Stimulated activated memory B cell treated with anti-CD40 and anti-IgM and Interleukin-4, amounts not matched to agents 10 μg/mL and 1 μg/mL and 100 μg/mL, for 72 hours (primary cell): ENCODE data around the gene SNX11.
"Not testable (repeated sequence)": the region's sequence is repeated elsewhere in the genome, so short reads cannot be mapped to it uniquely, and the experiment has no call there.

Experiments
- ATAC-seq: fragments of 150-1000 bp; cut with Tn5 transposase; 2 replicates; pipeline ENCODE4 v1.10.0; 2021
- H3K27ac Mint-ChIP-seq: one replicate; pipeline ENCODE4 v1.8.0; 2022; ENCODE audit warnings: mild to moderate bottlenecking, mixed read lengths
- H3K27me3 Mint-ChIP-seq: one replicate; pipeline ENCODE4 v1.8.0; 2022; ENCODE audit warnings: mixed read lengths
- H3K36me3 Mint-ChIP-seq: one replicate; pipeline ENCODE4 v1.8.0; 2022; ENCODE audit warnings: mixed read lengths
- H3K4me1 Mint-ChIP-seq: one replicate; pipeline ENCODE4 v1.8.0; 2022; ENCODE audit warnings: mixed read lengths
- H3K4me3 Mint-ChIP-seq: one replicate; pipeline ENCODE4 v1.8.0; 2022; ENCODE audit warnings: mild to moderate bottlenecking, moderate library complexity, mixed read lengths
- H3K9me3 Mint-ChIP-seq: one replicate; pipeline ENCODE4 v1.8.0; 2022; ENCODE audit warnings: mixed read lengths

The SNX11 gene, protein sequence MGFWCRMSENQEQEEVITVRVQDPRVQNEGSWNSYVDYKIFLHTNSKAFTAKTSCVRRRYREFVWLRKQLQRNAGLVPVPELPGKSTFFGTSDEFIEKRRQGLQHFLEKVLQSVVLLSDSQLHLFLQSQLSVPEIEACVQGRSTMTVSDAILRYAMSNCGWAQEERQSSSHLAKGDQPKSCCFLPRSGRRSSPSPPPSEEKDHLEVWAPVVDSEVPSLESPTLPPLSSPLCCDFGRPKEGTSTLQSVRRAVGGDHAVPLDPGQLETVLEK

DNA sequence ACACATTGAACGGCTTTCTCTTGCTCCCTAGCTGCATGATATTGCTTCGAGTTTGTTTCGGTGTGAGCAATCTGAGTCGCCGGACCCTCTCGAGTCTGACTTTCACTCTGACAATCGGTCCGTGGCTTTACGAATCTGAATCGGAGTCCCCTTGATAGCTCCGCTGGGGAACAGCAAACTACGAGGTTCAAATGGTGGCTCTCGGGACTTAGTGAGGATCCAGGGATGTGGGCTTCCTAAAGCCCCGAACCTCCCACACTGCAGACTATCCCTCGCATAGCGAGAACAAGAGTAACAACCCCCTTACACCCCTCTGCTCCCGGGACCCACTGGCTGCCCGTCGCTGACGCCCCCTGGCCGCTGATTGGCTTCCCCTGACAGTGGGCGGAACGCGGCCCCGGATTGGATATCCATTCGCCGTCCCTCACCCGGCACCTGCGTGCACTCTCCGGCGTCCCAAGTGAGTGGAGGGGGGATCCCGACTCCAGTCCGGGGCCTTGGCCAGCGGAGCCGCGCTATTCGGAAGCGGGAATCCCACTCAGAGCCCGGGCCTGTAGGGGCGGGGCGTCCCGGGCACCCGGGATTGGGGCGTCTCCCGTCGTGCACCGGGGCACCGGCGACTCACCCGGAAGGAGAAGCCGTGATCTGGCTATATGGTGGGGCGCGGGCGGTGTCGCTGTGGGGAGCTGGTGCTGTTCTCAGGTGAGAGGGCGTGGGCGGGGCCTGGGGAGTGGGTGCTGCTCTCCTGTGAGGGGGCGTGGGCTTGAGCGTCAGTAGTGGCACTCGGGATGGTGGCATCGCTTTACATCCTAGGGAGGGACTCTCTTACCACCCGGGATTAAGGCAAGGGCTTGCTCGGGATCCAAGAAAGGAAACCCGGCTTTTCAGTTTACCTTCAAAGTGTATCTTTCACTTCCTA, at the start of gene SNX11:
TSS of gene SNX11 (plus strand) at position 630 of the 919 bp plus-strand sequence. CDS start 4,278 bp downstream, outside the sequence.
- Mint-ChIP-seq H3K27ac (peak within 1 kb of the TSS; percentile 89), H3K36me3 (peaks cover 13% of the 10 kb centered on the region), H3K4me1 (peaks cover 63% of the 10 kb centered on the region), H3K9me3 (no peaks in the 10 kb centered on the region), H3K27me3 (no peaks in the 10 kb centered on the region), H3K4me3 (peak within 1 kb of the TSS; percentile 97)
- ATAC-seq = peak; percentile 90

DNA sequence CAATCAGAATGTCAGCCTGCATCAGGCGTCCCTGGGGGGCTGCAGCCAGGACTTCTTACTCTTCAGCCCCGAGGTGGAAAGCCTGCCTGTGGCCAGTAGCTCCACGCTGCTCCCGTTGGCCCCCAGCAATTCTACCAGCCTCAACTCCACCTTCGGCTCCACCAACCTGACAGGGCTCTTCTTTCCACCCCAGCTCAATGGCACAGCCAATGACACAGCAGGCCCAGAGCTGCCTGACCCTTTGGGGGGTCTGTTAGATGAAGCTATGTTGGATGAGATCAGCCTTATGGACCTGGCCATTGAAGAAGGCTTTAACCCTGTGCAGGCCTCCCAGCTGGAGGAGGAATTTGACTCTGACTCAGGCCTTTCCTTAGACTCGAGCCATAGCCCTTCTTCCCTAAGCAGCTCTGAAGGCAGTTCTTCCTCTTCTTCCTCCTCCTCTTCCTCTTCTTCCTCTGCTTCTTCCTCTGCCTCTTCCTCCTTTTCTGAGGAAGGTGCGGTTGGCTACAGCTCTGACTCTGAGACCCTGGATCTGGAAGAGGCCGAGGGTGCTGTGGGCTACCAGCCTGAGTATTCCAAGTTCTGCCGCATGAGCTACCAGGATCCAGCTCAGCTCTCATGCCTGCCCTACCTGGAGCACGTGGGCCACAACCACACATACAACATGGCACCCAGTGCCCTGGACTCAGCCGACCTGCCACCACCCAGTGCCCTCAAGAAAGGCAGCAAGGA, 49.0 kb upstream of the SNX11 start:
- H3K36me3 Mint-ChIP-seq = peaks cover 72% of the 10 kb centered on the region
- peak overlapping the region; percentile 65 for H3K27ac Mint-ChIP-seq
- no peak overlapping the region for H3K4me3 Mint-ChIP-seq
- no peaks in the 10 kb centered on the region for H3K9me3 Mint-ChIP-seq
- peaks cover 44% of the 10 kb centered on the region for H3K4me1 Mint-ChIP-seq
- ATAC-seq = no peak
- H3K27me3 Mint-ChIP-seq = no peaks in the 10 kb centered on the region

DNA sequence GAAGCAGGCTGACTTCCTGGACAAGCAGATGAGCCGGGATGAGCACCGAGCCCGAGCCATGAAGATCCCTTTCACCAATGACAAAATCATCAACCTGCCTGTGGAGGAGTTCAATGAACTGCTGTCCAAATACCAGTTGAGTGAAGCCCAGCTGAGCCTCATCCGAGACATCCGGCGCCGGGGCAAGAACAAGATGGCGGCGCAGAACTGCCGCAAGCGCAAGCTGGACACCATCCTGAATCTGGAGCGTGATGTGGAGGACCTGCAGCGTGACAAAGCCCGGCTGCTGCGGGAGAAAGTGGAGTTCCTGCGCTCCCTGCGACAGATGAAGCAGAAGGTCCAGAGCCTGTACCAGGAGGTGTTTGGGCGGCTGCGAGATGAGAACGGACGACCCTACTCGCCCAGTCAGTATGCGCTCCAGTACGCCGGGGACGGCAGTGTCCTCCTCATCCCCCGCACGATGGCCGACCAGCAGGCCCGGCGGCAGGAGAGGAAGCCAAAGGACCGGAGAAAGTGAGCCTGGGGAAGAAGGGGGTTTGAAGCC, 48.4 kb upstream of the SNX11 start:
- H3K4me3 Mint-ChIP-seq = no peak overlapping the region
- no peaks in the 10 kb centered on the region for H3K9me3 Mint-ChIP-seq
- H3K27ac Mint-ChIP-seq = peak overlapping the region; percentile 65
- H3K27me3 Mint-ChIP-seq = no peaks in the 10 kb centered on the region
- no peak for ATAC-seq
- peaks cover 38% of the 10 kb centered on the region for H3K4me1 Mint-ChIP-seq
- peaks cover 72% of the 10 kb centered on the region for H3K36me3 Mint-ChIP-seq

DNA sequence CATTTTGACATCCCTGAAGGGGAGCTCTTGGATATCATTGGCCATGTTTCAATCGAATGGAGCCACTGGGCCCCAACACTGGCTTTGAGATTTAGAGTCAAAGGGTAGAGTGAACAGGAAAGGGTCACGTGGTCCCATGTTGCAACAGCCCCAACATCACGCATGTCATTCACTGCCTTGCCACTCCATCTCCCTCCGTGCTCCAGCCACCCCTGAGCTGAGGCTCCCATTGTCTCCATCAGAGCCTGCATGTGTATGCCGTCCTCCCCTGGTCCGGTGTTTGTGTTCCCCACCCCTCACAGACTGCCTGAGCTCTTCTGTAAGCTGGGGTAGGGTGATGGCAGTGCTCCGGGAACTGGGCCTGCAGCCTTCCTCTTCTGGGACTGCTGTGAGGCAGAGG, 47.3 kb upstream of the SNX11 start:
- Mint-ChIP-seq H3K27ac (no peak overlapping the region), H3K9me3 (no peaks in the 10 kb centered on the region), H3K27me3 (no peaks in the 10 kb centered on the region), H3K36me3 (peaks cover 77% of the 10 kb centered on the region), H3K4me3 (no peak overlapping the region), H3K4me1 (peaks cover 29% of the 10 kb centered on the region)
- ATAC-seq = no peak

DNA sequence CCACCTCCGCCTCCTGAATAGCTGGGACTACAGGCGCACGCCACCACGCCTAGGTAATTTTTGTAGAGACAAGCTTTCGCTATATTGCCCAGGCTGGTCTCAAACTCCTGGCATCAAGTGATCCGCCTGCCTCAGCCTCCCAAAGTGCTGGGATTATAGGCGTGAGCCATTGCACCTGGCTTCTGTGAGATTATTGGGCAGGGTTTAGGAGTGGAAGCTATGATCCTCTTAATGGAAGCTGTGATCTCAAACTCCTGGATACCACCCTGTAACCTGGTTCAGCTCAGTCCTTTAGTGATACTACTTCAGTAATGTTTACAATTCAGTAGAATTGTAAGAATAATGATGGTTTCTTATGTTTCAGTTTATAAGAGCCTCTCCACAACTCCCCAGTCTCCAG, 45.3 kb upstream of the SNX11 start:
- peaks cover 11% of the 10 kb centered on the region for H3K4me1 Mint-ChIP-seq
- H3K27ac Mint-ChIP-seq = no peak overlapping the region
- no peaks in the 10 kb centered on the region for H3K9me3 Mint-ChIP-seq
- H3K36me3 Mint-ChIP-seq = peaks cover 66% of the 10 kb centered on the region
- no peak for ATAC-seq
- H3K27me3 Mint-ChIP-seq = no peaks in the 10 kb centered on the region
- H3K4me3 Mint-ChIP-seq = no peak overlapping the region

DNA sequence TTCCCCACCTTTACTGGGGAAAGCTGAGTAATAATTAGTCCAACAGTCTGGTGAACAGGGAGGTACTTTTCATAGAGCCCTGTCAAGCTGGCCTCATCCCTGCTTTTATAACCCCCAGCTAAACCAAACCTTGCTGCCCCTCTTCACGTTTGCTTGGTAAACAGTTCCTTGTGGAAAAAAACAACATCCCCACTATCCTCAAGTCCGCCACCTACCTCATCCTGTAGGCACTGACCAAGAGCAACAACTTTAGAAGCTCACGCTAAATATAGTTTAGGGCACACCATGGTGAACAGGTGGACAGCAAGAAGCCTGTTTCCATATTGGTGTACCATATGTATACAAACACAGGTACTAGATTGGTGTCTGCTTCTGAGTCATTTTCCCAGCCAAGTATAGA, 42.9 kb upstream of the SNX11 start:
- Mint-ChIP-seq H3K27me3 (no peaks in the 10 kb centered on the region), H3K9me3 (no peaks in the 10 kb centered on the region), H3K36me3 (peaks cover 57% of the 10 kb centered on the region), H3K4me1 (peaks cover 3% of the 10 kb centered on the region), H3K4me3 (no peak overlapping the region), H3K27ac (no peak overlapping the region)
- no peak for ATAC-seq

DNA sequence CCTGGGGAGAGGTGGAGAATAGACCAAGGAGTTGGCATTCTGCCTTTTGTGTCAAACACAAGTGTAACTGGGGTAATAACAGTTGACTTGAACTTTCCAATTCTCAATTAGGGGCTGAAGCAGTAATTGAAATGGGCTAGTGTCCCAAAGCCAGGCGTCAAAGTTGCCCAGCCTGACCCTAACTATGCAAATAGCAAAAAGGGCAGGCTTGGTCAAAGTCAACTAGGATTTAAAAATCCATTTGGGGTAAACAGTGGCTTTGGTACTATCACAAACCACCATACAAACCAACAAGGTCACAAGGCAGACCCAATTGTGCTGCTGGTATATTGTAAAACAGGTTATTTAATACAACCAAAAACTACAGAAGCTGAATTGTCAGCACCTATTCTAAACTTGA, 41.4 kb upstream of the SNX11 start:
- H3K36me3 Mint-ChIP-seq = peaks cover 42% of the 10 kb centered on the region
- no peak for ATAC-seq
- H3K27me3 Mint-ChIP-seq = no peaks in the 10 kb centered on the region
- H3K27ac Mint-ChIP-seq = no peak overlapping the region
- no peaks in the 10 kb centered on the region for H3K9me3 Mint-ChIP-seq
- H3K4me3 Mint-ChIP-seq = no peak overlapping the region
- no peaks in the 10 kb centered on the region for H3K4me1 Mint-ChIP-seq

DNA sequence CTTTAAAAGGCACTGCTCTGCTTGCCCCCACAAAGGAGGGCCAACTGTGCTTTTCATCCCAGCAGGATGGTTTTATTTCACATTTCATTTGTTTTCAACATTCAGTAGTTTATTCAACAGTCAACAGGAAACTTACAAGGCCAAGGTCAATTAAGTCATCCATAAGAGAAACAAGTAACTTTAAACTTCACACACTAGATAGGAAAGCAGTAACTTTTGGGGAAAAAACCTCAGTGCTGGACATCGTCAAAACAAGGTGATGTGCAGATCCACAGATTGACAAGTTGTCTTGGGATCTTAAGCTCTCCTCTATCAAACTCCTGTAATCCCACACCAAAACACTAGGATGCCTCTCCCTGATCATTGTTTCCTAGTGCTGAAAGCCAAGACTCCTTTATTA, 40.9 kb upstream of the SNX11 start:
- H3K4me3 Mint-ChIP-seq = no peak overlapping the region
- no peak overlapping the region for H3K27ac Mint-ChIP-seq
- H3K27me3 Mint-ChIP-seq = no peaks in the 10 kb centered on the region
- no peak for ATAC-seq
- H3K4me1 Mint-ChIP-seq = no peaks in the 10 kb centered on the region
- H3K9me3 Mint-ChIP-seq = no peaks in the 10 kb centered on the region
- peaks cover 37% of the 10 kb centered on the region for H3K36me3 Mint-ChIP-seq

DNA sequence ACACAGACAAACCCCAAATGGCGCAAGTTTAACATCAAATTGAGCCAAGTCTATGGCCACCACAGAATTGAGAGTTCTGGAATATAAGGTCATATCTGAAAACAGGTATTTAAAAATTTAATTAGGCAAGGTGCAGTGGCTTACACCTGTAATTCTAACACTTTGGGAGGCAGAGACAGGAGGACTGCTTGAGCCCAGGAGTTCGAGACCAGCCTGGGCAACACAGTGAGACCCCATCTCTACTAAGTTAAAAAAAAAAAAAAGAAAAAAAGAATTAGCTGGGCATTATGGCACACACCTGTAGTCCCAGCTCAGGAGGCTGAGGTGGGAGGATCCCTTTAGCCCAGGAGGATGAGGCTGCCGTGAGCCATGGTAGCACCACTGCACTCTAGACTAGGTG, 40.3 kb upstream of the SNX11 start:
- Mint-ChIP-seq H3K9me3 (no peaks in the 10 kb centered on the region), H3K36me3 (peaks cover 34% of the 10 kb centered on the region), H3K4me3 (no peak overlapping the region), H3K27me3 (no peaks in the 10 kb centered on the region), H3K4me1 (no peaks in the 10 kb centered on the region), H3K27ac (no peak overlapping the region)
- ATAC-seq = no peak

DNA sequence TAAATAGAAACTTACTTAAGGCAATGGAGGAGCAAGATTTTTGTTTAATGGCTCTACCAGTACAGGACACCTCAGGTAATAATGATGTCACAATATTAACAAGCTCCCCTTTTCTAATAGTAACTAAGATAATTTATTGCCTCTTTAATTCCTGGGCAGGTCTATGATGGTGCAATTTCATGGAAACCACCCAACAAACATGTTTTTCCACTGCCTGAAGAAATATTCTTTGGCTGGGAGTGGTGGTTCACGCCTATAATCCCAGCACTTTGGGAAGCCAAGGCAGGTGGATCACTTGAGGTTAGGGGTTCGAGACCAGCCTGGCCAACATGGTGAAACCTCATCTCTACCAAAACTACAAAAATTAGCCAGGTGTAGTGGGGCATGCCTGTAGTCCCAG, 39.8 kb upstream of the SNX11 start:
- not testable (repeated sequence) for H3K27ac Mint-ChIP-seq, ATAC-seq, H3K9me3 Mint-ChIP-seq, H3K27me3 Mint-ChIP-seq, H3K4me3 Mint-ChIP-seq, H3K4me1 Mint-ChIP-seq
- H3K36me3 Mint-ChIP-seq = peaks cover 28% of the 10 kb centered on the region

DNA sequence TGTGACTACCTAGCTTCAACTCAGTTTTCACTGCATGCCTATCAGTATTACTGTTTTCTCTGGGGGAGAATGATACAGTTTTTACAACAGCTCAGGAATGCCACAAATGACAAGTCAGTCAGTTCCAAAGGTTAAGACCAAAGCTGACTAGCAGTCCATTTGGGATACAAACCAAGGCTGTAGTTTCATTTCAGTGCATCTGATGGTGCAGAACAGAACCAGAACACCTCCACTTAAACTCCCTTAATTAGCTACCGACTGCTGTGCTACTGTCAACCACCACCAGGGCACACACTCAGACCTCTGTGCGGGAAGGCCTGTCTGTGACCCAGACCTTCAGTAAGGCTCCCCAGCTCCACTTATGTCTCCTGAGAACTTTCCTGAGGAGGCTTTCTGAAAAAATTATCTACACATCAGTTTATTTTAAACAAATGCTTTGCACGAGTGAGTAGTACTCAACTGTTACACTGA, 39.0 kb upstream of the SNX11 start:
- Mint-ChIP-seq H3K27ac (peak overlapping the region; percentile 32), H3K9me3 (no peaks in the 10 kb centered on the region), H3K27me3 (no peaks in the 10 kb centered on the region), H3K4me1 (no peaks in the 10 kb centered on the region), H3K4me3 (no peak overlapping the region), H3K36me3 (peaks cover 28% of the 10 kb centered on the region)
- ATAC-seq = no peak

DNA sequence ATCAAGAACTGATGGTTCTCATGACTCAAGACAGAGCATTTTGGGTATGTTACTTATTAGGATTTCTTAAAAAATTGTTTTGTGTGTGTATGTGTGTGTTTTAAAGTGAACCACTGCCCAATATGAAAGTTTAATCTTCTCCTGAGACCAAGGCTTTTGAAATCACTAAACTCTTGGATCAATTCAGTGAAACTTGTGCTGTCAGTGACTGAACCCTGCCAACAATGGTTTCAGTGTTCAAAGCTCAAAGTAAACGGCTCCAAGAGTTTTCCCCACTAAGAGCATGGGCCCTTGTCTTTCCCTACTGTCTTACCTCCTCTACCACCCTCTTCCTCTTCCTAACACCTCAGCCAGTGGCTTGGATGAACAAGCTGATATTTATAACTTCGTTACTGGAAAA, 37.4 kb upstream of the SNX11 start:
- H3K9me3 Mint-ChIP-seq = no peaks in the 10 kb centered on the region
- H3K4me1 Mint-ChIP-seq = no peaks in the 10 kb centered on the region

DNA sequence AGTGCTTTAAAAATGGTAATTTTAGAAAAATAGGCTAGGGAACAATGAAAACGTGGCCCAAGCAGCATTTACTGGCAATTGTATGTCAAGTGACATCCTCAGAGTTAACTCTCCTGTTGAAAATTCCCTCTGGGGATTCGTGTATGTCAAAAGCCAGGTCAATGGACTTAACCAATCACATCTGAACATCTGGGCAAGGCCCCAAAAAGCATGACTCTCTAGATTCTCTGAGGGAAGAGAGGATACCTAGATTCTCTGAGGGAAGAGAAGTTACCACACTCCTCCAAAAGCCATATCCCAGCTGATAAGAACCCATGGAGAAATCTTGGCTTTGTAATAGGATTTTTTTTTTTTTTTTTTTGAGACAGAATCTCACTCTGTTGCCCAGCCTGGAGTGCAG, 35.9 kb upstream of the SNX11 start:
- no peak for ATAC-seq
- no peaks in the 10 kb centered on the region for H3K9me3 Mint-ChIP-seq
- no peak overlapping the region for H3K27ac Mint-ChIP-seq
- H3K27me3 Mint-ChIP-seq = no peaks in the 10 kb centered on the region
- no peak overlapping the region for H3K4me3 Mint-ChIP-seq
- H3K4me1 Mint-ChIP-seq = no peaks in the 10 kb centered on the region
- H3K36me3 Mint-ChIP-seq = peaks cover 36% of the 10 kb centered on the region

More for the DNA sequence above, 37.4 kb upstream of the SNX11 start:
- no peak for ATAC-seq
- Mint-ChIP-seq H3K27me3 (no peaks in the 10 kb centered on the region), H3K27ac (no peak overlapping the region), H3K36me3 (peaks cover 31% of the 10 kb centered on the region), H3K4me3 (no peak overlapping the region)

DNA sequence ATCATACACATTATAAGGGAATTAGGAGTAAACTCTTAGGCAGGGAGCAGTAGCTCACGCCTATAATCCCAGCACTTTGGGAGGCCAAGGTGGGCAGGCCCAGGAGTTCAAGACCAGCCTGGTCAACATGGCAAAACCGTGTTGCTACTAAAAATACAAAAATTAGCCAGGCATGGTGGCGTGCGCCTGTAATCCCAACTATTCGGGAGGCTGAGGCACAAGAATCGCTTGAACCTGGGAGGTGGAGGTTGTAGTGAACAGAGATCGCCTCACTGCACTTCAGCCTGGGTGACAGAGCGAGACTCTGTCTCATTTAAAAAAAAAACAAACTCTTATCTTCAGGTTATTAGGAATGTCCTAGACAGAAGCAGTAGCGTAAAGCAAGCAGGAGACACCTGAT, 34.8 kb upstream of the SNX11 start:
- H3K4me1 Mint-ChIP-seq, H3K27ac Mint-ChIP-seq, H3K27me3 Mint-ChIP-seq, H3K4me3 Mint-ChIP-seq, H3K9me3 Mint-ChIP-seq, ATAC-seq: not testable (repeated sequence)
- H3K36me3 Mint-ChIP-seq = peaks cover 32% of the 10 kb centered on the region

DNA sequence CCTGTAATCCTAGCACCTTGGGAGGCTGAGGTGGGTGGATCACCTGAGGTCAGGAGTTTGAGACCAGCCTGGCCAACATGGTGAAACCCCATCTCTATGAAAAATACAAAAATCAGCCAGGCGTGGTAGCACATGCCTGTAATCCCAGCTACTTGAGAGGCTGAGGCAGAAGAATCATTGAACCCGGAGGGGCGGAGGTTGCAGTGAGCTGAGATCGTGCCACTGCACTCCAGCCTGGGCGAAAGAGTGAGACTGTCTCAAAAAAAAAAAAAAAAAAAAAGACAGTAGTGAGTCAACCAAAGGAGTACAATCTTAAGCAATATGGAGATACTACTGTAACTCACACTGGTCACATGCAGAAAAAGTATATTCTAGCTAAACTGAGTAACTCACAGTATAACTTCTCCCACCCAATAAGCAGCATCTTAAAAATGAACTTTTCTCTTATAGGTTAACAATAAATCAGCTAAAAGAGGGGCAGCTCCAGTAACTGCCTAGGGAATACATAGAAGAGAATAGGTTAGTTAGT, 33.9 kb upstream of the SNX11 start:
- not testable (repeated sequence) for ATAC-seq, H3K4me1 Mint-ChIP-seq, H3K4me3 Mint-ChIP-seq, H3K9me3 Mint-ChIP-seq, H3K27ac Mint-ChIP-seq, H3K27me3 Mint-ChIP-seq
- peaks cover 26% of the 10 kb centered on the region for H3K36me3 Mint-ChIP-seq
